ENCODE results near the gene ETV3. TPM values are rescaled to one million over a fixed set of nuclear protein-coding genes. Genes with fewer than 3 reads are reported as not detected.
A peak's percentile ranks its signal among the peaks of the same experiment; 100 is the strongest.

The ETV3 gene
- total and polyA plus RNA-seq, 2 of the 8 experiments (the other 6 are each of a cell fraction or from before 2014, with no cell fraction given), result 6.0 to 23.8 TPM

- TF ChIP-seq ATF2 (IDR thresholded peaks at IDR 0.05; ENCODE audit: low read length) (no peak), FOSL1 (IDR thresholded peaks at IDR 0.05; ENCODE audit: insufficient read depth, low read depth, low read length) (no peak), EGR1 (IDR thresholded peaks at IDR 0.05; ENCODE audit: borderline replicate concordance, low read depth, low read length) (no peak), SIRT6 (IDR thresholded peaks at IDR 0.05; ENCODE audit: low read length) (no peak), YY1 (IDR thresholded peaks at IDR 0.05; ENCODE audit: low read depth, low read length) (peak; percentile 63; the same call in 1 of the 2 replicates), SP2 (IDR thresholded peaks at IDR 0.05; ENCODE audit: low read length) (no peak), RAD21 (IDR thresholded peaks at IDR 0.05 in 1 of 2, conservative IDR thresholded peaks at IDR 0.05 in 1 of 2; ENCODE audit: low read depth in 2 of 2, low read length in 2 of 2) (peak; percentile 99 to 100), E2F6 (IDR thresholded peaks at IDR 0.05) (no peak), NANOG (IDR thresholded peaks at IDR 0.05; ENCODE audit: insufficient read depth, low read depth, low read length, poor library complexity, severe bottlenecking) (no peak), SIX5 (IDR thresholded peaks at IDR 0.05; ENCODE audit: low read depth, low read length) (no peak)
Observed at GRCh38 chr1:157090196-157090647, 48.0 kb downstream of the ETV3 start (continued).

Measured in H1 (cell line).